Amygdala (tissue), 56 donors: ENCODE data around the gene AIF1.
A peak's percentile ranks its signal among the peaks of the same experiment; 100 is the strongest.

Source experiments
- DNase-seq, 56 donors: peaks; one replicate each; lab custom pipeline; 2025; lab: John Stamatoyannopoulos, UW

Gene AIF1

GRCh38 chr6:31614684-31615578, at the start of gene AIF1:
Gene AIF1, plus strand, starts transcription at chr6:31615234. Its CDS starts 96 bp downstream, at chr6:31615330.
- DNase-seq = peak in 3 of 56 donors; percentile 9 to 19 (median 19)

- no peak for DNase-seq
Measured at GRCh38 chr6:31567531-31568370, 47.3 kb upstream of the AIF1 start.

- peak in 1 of 56 donors; percentile 14 for DNase-seq
Measured at GRCh38 chr6:31568537-31568961, 46.5 kb upstream of the AIF1 start.

- DNase-seq = no peak
Measured at GRCh38 chr6:31569861-31570536, 45.0 kb upstream of the AIF1 start.

- no peak for DNase-seq
Measured at GRCh38 chr6:31572041-31572911, 42.8 kb upstream of the AIF1 start, which contains the start of gene LTA. Gene LTA, plus strand, starts transcription at chr6:31572289. Its CDS starts 454 bp downstream, at chr6:31572743.

- no peak for DNase-seq
Measured at GRCh38 chr6:31573239-31574105, 41.6 kb upstream of the AIF1 start.

- DNase-seq = no peak
Measured at GRCh38 chr6:31574106-31575061, 40.6 kb upstream of the AIF1 start.

GRCh38 chr6:31575335-31575901, 39.6 kb upstream of the AIF1 start, which contains the start of gene TNF:
Gene TNF, plus strand, starts transcription at chr6:31575565. Its CDS starts 177 bp downstream, at chr6:31575742.
- peak in 12 of 56 donors; percentile 5 to 44 (median 22) for DNase-seq

- DNase-seq = no peak
Measured at GRCh38 chr6:31575952-31576685, 38.9 kb upstream of the AIF1 start.

GRCh38 chr6:31576897-31577578, 38.0 kb upstream of the AIF1 start:
- DNase-seq = no peak

GRCh38 chr6:31577579-31577966, 37.5 kb upstream of the AIF1 start:
- DNase-seq = no peak

GRCh38 chr6:31578184-31579118, 36.6 kb upstream of the AIF1 start:
- no peak for DNase-seq

- no peak for DNase-seq
Measured at GRCh38 chr6:31579119-31579505, 35.9 kb upstream of the AIF1 start.
